ENCODE measurements around the gene CLBA1.

- TF ChIP-seq POLR2A (IDR thresholded peaks at IDR 0.05) (no peak), CTCF (IDR thresholded peaks at IDR 0.05) (no peak)
Measured at GRCh38 chr14:104938960-104939359, 46.6 kb upstream of the CLBA1 start.

Measured in uterus (tissue), 2 donors.